Type B pancreatic cell (in vitro differentiated cells): Measurements from ENCODE around the gene SEC22C. TPM values are rescaled to one million over a fixed set of nuclear protein-coding genes. Genes with fewer than 3 reads are reported as not detected.

ENCODE experiments used
- DNase-seq: peaks from one replicate; pipeline ENCODE4 v3.0.0; 2021; ENCODE audit warnings: mixed read lengths; ENCODE audit not compliant: unreplicated experiment; ENCODE audit errors: extremely low spot score
- H3K27ac Mint-ChIP-seq: 2 replicates; pipeline ENCODE4 v1.8.0; 2021; ENCODE audit warnings: mild to moderate bottlenecking, mixed read lengths
- H3K27me3 Mint-ChIP-seq: 2 replicates; pipeline ENCODE4 v1.8.0; 2021; ENCODE audit warnings: mixed read lengths
- H3K36me3 Mint-ChIP-seq: 2 replicates; pipeline ENCODE4 v1.8.0; 2021; ENCODE audit warnings: mixed read lengths
- H3K4me1 Mint-ChIP-seq: one replicate; pipeline ENCODE4 v1.8.0; 2021; ENCODE audit warnings: mixed read lengths; ENCODE audit not compliant: unreplicated experiment
- H3K4me3 Mint-ChIP-seq: 2 replicates; pipeline ENCODE4 v1.8.0; 2021; ENCODE audit warnings: mild to moderate bottlenecking, mixed read lengths
- H3K9me3 Mint-ChIP-seq: 2 replicates; pipeline ENCODE4 v1.8.0; 2021; ENCODE audit warnings: mixed read lengths
- CTCF ChIP-seq: fragments of 200-600 bp; sonication (generic); conservative IDR thresholded peaks from 2 replicates; pipeline ENCODE4 v1.5.0; 2021; ENCODE audit warnings: antibody characterized with exemption, mild to moderate bottlenecking
- total RNA-seq: library from RNA; stranded (reverse); gene quantifications from 2 replicates; pipeline ENCODE4 v1.2.1, GENCODE V29; 2021; ENCODE audit warnings: low replicate concordance

The SEC22C gene
- total RNA-seq, 1 donor from 2014 or later = 38.1 TPM

GRCh38 chr3:42546691-42547213 is 35.0 kb downstream of the SEC22C start:
- H3K4me1 Mint-ChIP-seq = peaks cover 4% of the 10 kb centered on the region
- H3K27ac Mint-ChIP-seq = no peak overlapping the region
- H3K9me3 Mint-ChIP-seq = no peaks in the 10 kb centered on the region
- no peak for DNase-seq
- no peaks in the 10 kb centered on the region for H3K36me3 Mint-ChIP-seq
- no peaks in the 10 kb centered on the region for H3K27me3 Mint-ChIP-seq
- no peak for TF ChIP-seq CTCF
- no peak overlapping the region for H3K4me3 Mint-ChIP-seq

- no peak for DNase-seq
- Mint-ChIP-seq H3K27me3 (no peaks in the 10 kb centered on the region), H3K9me3 (no peaks in the 10 kb centered on the region), H3K4me1 (peaks cover 4% of the 10 kb centered on the region), H3K4me3 (no peak overlapping the region), H3K36me3 (no peaks in the 10 kb centered on the region), H3K27ac (no peak overlapping the region)
- TF ChIP-seq CTCF = no peak
Observed at GRCh38 chr3:42545284-42545900, 36.4 kb downstream of the SEC22C start.

- Mint-ChIP-seq H3K9me3 (no peaks in the 10 kb centered on the region), H3K27ac (no peak overlapping the region), H3K36me3 (no peaks in the 10 kb centered on the region), H3K27me3 (no peaks in the 10 kb centered on the region), H3K4me1 (peaks cover 4% of the 10 kb centered on the region), H3K4me3 (no peak overlapping the region)
- no peak for TF ChIP-seq CTCF
- no peak for DNase-seq
Observed at GRCh38 chr3:42544492-42545283, 37.1 kb downstream of the SEC22C start.

GRCh38 chr3:42541079-42541478 is 40.7 kb downstream of the SEC22C start:
- DNase-seq = no peak
- Mint-ChIP-seq H3K27me3 (peaks cover 3% of the 10 kb centered on the region), H3K36me3 (no peaks in the 10 kb centered on the region), H3K9me3 (no peaks in the 10 kb centered on the region), H3K4me3 (no peak overlapping the region), H3K4me1 (peaks cover 4% of the 10 kb centered on the region), H3K27ac (no peak overlapping the region)
- TF ChIP-seq CTCF = no peak

GRCh38 chr3:42539871-42540714 is 41.7 kb downstream of the SEC22C start:
- Mint-ChIP-seq H3K4me3 (no peak overlapping the region), H3K27ac (no peak overlapping the region), H3K4me1 (no peaks in the 10 kb centered on the region), H3K9me3 (no peaks in the 10 kb centered on the region), H3K36me3 (no peaks in the 10 kb centered on the region), H3K27me3 (peaks cover 3% of the 10 kb centered on the region)
- no peak for DNase-seq
- TF ChIP-seq CTCF = peak; percentile 82
